ENCODE results near the gene IL1R1. TPM values are rescaled to one million over a fixed set of nuclear protein-coding genes. Genes with fewer than 3 reads are reported as not detected.

The IL1R1 gene
- polyA plus RNA-seq, 1 donor from 2014 or later: not detected

GRCh38 chr2:102186791-102187495 lies 44.4 kb downstream of the IL1R1 start, which contains the start of gene IL1RL2:
Gene IL1RL2, plus strand, starts transcription at chr2:102187023. Its CDS starts 845 bp downstream, at chr2:102187868.
- H3K27ac ChIP-seq (ENCODE audit: low read length): no peak within 1 kb of the TSS
- TF ChIP-seq SMC3 (conservative IDR thresholded peaks at IDR 0.05; ENCODE audit: poor library complexity): no peak
- TF ChIP-seq EZH2 (IDR thresholded peaks at IDR 0.05; ENCODE audit: borderline replicate concordance, insufficient read depth, low read length, poor library complexity, severe bottlenecking): no peak
- TF ChIP-seq RAD21 (conservative IDR thresholded peaks at IDR 0.05): no peak
- TF ChIP-seq MXI1 (conservative IDR thresholded peaks at IDR 0.05; ENCODE audit: poor library complexity, severe bottlenecking): no peak
- no peak for TF ChIP-seq POLR2AphosphoS5 (IDR thresholded peaks at IDR 0.05)
- no peak for TF ChIP-seq EP300 (conservative IDR thresholded peaks at IDR 0.05; ENCODE audit: poor library complexity, severe bottlenecking)
- no peak for TF ChIP-seq REST (IDR thresholded peaks at IDR 0.05; ENCODE audit: borderline replicate concordance)
- TF ChIP-seq, protein P1, sequence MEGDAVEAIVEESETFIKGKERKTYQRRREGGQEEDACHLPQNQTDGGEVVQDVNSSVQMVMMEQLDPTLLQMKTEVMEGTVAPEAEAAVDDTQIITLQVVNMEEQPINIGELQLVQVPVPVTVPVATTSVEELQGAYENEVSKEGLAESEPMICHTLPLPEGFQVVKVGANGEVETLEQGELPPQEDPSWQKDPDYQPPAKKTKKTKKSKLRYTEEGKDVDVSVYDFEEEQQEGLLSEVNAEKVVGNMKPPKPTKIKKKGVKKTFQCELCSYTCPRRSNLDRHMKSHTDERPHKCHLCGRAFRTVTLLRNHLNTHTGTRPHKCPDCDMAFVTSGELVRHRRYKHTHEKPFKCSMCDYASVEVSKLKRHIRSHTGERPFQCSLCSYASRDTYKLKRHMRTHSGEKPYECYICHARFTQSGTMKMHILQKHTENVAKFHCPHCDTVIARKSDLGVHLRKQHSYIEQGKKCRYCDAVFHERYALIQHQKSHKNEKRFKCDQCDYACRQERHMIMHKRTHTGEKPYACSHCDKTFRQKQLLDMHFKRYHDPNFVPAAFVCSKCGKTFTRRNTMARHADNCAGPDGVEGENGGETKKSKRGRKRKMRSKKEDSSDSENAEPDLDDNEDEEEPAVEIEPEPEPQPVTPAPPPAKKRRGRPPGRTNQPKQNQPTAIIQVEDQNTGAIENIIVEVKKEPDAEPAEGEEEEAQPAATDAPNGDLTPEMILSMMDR (IDR thresholded peaks at IDR 0.05; ENCODE audit: poor library complexity, severe bottlenecking): no peak
- no peak for TF ChIP-seq TAF1 (IDR thresholded peaks at IDR 0.05; ENCODE audit: low read depth)
- H2AFZ ChIP-seq (ENCODE audit: low read depth, low read length): no peak within 1 kb of the TSS

DNA sequence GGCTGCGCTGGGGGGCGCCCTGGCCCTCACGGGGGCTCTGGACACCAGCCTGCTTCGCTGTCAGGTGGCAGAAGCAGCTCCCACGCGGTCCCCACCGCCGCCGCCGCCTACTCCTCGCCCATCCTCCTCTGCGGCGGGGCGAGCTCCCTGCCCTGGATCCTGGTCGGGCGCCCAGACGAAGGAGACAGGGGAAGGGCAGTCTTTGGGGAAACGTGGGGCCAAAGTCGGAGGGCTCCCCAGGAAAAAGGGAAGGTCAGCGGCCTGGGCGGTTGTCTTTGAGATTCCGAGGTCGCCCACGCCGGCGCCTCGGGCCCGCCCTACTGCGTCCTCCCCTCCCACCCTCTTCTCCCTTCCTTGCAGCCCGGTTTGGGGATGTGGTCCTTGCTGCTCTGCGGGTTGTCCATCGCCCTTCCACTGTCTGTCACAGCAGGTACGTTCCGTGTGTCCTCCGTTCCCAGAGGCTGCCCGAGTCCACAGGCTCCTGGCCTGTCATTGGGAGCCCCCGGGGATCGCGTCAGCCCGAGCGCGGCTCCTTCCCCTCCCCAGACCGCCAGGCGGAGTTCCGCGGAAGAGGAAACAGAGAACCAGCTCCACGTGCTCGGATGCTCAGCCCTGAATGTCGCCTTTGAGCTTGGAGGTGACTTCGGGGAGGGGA lies 45.1 kb downstream of the IL1R1 start:
- Histone ChIP-seq H3K9ac (ENCODE audit: low read length) (no peak overlapping the region), H3K9me3 (ENCODE audit: low read length) (no peaks in the 10 kb centered on the region), H4K20me1 (ENCODE audit: insufficient read depth) (no peaks in the 10 kb centered on the region), H3K27me3 (ENCODE audit: insufficient read depth, low read depth, low read length) (peaks cover 11% of the 10 kb centered on the region), H3F3A (ENCODE audit: insufficient read depth, low read length, poor library complexity, severe bottlenecking) (no peaks in the 10 kb centered on the region), H3K4me3 (ENCODE audit: low read length) (peak overlapping the region; percentile 51), H3K79me2 (replicated peaks; ENCODE audit: insufficient read depth, low read length) (no peaks in the 10 kb centered on the region), H3K9me2 (ENCODE audit: insufficient read depth, low read length) (no peaks in the 10 kb centered on the region), H2AFZ (ENCODE audit: low read depth, low read length) (no peak overlapping the region), H3K4me2 (ENCODE audit: low read length) (no peak overlapping the region), H3K27ac (ENCODE audit: low read length) (no peak overlapping the region), H3K36me3 (ENCODE audit: insufficient read depth, low read length) (no peaks in the 10 kb centered on the region)
- no peak for TF ChIP-seq RAD21 (conservative IDR thresholded peaks at IDR 0.05)

More at GRCh38 chr2:102186791-102187495, 44.4 kb downstream of the IL1R1 start, which contains the start of gene IL1RL2:
- H3K9ac ChIP-seq (ENCODE audit: low read length): no peak within 1 kb of the TSS
- no peaks in the 10 kb centered on the region for H3K36me3 ChIP-seq (ENCODE audit: insufficient read depth, low read length)
- H4K20me1 ChIP-seq (ENCODE audit: insufficient read depth): no peaks in the 10 kb centered on the region
- H3F3A ChIP-seq (ENCODE audit: insufficient read depth, low read length, poor library complexity, severe bottlenecking): no peaks in the 10 kb centered on the region
- peaks cover 11% of the 10 kb centered on the region for H3K27me3 ChIP-seq (ENCODE audit: insufficient read depth, low read depth, low read length)
- H3K79me2 ChIP-seq (replicated peaks; ENCODE audit: insufficient read depth, low read length): no peaks in the 10 kb centered on the region
- peak within 1 kb of the TSS; percentile 51 for H3K4me3 ChIP-seq (ENCODE audit: low read length)
- no peak within 1 kb of the TSS for H3K4me2 ChIP-seq (ENCODE audit: low read length)
- H3K9me3 ChIP-seq (ENCODE audit: low read length): no peaks in the 10 kb centered on the region
- H3K9me2 ChIP-seq (ENCODE audit: insufficient read depth, low read length): no peaks in the 10 kb centered on the region
